ENCODE measurements around the gene CALCOCO1.

- TF ChIP-seq, protein P1, sequence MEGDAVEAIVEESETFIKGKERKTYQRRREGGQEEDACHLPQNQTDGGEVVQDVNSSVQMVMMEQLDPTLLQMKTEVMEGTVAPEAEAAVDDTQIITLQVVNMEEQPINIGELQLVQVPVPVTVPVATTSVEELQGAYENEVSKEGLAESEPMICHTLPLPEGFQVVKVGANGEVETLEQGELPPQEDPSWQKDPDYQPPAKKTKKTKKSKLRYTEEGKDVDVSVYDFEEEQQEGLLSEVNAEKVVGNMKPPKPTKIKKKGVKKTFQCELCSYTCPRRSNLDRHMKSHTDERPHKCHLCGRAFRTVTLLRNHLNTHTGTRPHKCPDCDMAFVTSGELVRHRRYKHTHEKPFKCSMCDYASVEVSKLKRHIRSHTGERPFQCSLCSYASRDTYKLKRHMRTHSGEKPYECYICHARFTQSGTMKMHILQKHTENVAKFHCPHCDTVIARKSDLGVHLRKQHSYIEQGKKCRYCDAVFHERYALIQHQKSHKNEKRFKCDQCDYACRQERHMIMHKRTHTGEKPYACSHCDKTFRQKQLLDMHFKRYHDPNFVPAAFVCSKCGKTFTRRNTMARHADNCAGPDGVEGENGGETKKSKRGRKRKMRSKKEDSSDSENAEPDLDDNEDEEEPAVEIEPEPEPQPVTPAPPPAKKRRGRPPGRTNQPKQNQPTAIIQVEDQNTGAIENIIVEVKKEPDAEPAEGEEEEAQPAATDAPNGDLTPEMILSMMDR (IDR thresholded peaks at IDR 0.05) = no peak
- TF ChIP-seq EP300 (IDR thresholded peaks at IDR 0.05; ENCODE audit: low read depth) = no peak
- TF ChIP-seq POLR2A (IDR thresholded peaks at IDR 0.05) = no peak
- no peak for TF ChIP-seq POLR2AphosphoS5 (IDR thresholded peaks at IDR 0.05)
Observed at GRCh38 chr12:53761306-53761705, 34.1 kb upstream of the CALCOCO1 start.

Data from transverse colon (tissue), 4 donors.